ENCODE results near the gene TRAF1.

The TRAF1 gene

GRCh38 chr9:120917929-120918762 is 8.4 kb downstream of the TRAF1 start:
- no peak for TF ChIP-seq CTCF (IDR thresholded peaks at IDR 0.05; ENCODE audit: insufficient read depth, low read length, missing control alignments)
- ChIA-PET CTCF (interaction anchor here (2.7 kb wide), 1 partner anchor 18 kb away, joined by 12 read pairs; no protein-coding TSS in a partner anchor), POLR2A (no interaction called here)
- DNase-seq (ENCODE audit: low read depth, low spot score), result no peak
- no peak overlapping the region for H3K4me3 ChIP-seq (ENCODE audit: low read depth, low read length)

GRCh38 chr9:120916991-120917880 is 9.4 kb downstream of the TRAF1 start:
- no peak for DNase-seq (ENCODE audit: low read depth, low spot score)
- TF ChIP-seq CTCF (IDR thresholded peaks at IDR 0.05; ENCODE audit: insufficient read depth, low read length, missing control alignments), result no peak
- CTCF ChIA-PET, result interaction anchor here (0.7 to 2.7 kb wide), 4 partner anchors 9 to 161 kb away, joined by 3 to 12 read pairs (median 8); partner anchors contain the start of gene TRAF1
- no peak overlapping the region for H3K4me3 ChIP-seq (ENCODE audit: low read depth, low read length)
- POLR2A ChIA-PET, result no interaction called here

- H3K4me3 ChIP-seq (ENCODE audit: low read depth, low read length), result no peak overlapping the region
- POLR2A ChIA-PET, result no interaction called here
- CTCF ChIA-PET, result interaction anchor here (0.7 to 2.7 kb wide), 5 partner anchors 10 to 160 kb away, joined by 3 to 12 read pairs (median 7); partner anchors contain the start of gene TRAF1
- no peak for DNase-seq (ENCODE audit: low read depth, low spot score)
- no peak for TF ChIP-seq CTCF (IDR thresholded peaks at IDR 0.05; ENCODE audit: insufficient read depth, low read length, missing control alignments)
These were observed 10.0 kb downstream of the TRAF1 start for GRCh38 chr9:120916588-120916987.

- no peak overlapping the region for H3K4me3 ChIP-seq (ENCODE audit: low read depth, low read length)
- no peak for DNase-seq (ENCODE audit: low read depth, low spot score)
- TF ChIP-seq CTCF (IDR thresholded peaks at IDR 0.05; ENCODE audit: insufficient read depth, low read length, missing control alignments), result no peak
- POLR2A ChIA-PET, result no interaction called here
- CTCF ChIA-PET, result interaction anchor here (1.3 to 2.7 kb wide), 4 partner anchors 10 to 26 kb away, joined by 3 to 12 read pairs (median 8); partner anchors contain the start of gene TRAF1
These were observed 10.6 kb downstream of the TRAF1 start for GRCh38 chr9:120915854-120916470.

- CTCF ChIA-PET, result no interaction called here
- no peak for TF ChIP-seq CTCF (IDR thresholded peaks at IDR 0.05; ENCODE audit: insufficient read depth, low read length, missing control alignments)
- H3K4me3 ChIP-seq (ENCODE audit: low read depth, low read length), result no peak overlapping the region
- no peak for DNase-seq (ENCODE audit: low read depth, low spot score)
- POLR2A ChIA-PET, result no interaction called here
These were observed 11.6 kb downstream of the TRAF1 start for GRCh38 chr9:120914953-120915352.

Data from AG04449 (cell line).